T-helper 1 cell treated with Interleukin-12 subunit alpha and Interleukin-12 subunit beta and Interleukin-4 antibody, amounts not matched to agents 30 μg/mL and 1 μg/mL, for 36 hours (primary cell): Measurements from ENCODE around the gene EPGN.
"Not testable (repeated sequence)": the region's sequence is repeated elsewhere in the genome, so short reads cannot be mapped to it uniquely, and the experiment has no call there.

Experiments used
- H3K27ac Mint-ChIP-seq: one replicate; pipeline ENCODE4 v1.8.0; 2021; ENCODE audit warnings: mild to moderate bottlenecking, mixed read lengths
- H3K27me3 Mint-ChIP-seq: one replicate; pipeline ENCODE4 v1.8.0; 2021; ENCODE audit warnings: low read depth, mixed read lengths
- H3K36me3 Mint-ChIP-seq: one replicate; pipeline ENCODE4 v1.8.0; 2021; ENCODE audit warnings: low read depth, mixed read lengths
- H3K4me1 Mint-ChIP-seq: one replicate; pipeline ENCODE4 v1.8.0; 2021; ENCODE audit warnings: low read depth, mixed read lengths
- H3K4me3 Mint-ChIP-seq: one replicate; pipeline ENCODE4 v1.8.0; 2021; ENCODE audit warnings: mild to moderate bottlenecking, moderate library complexity, mixed read lengths
- H3K9me3 Mint-ChIP-seq: one replicate; pipeline ENCODE4 v1.8.0; 2021; ENCODE audit warnings: mixed read lengths

The EPGN gene

GRCh38 chr4:74339501-74339900 is 31.2 kb downstream of the EPGN start:
- H3K4me3 Mint-ChIP-seq, result no peak overlapping the region
- H3K36me3 Mint-ChIP-seq, result no peaks in the 10 kb centered on the region
- H3K9me3 Mint-ChIP-seq, result peaks cover 21% of the 10 kb centered on the region
- no peaks in the 10 kb centered on the region for H3K4me1 Mint-ChIP-seq
- no peak overlapping the region for H3K27ac Mint-ChIP-seq
- H3K27me3 Mint-ChIP-seq, result no peaks in the 10 kb centered on the region

GRCh38 chr4:74340421-74340820 is 32.2 kb downstream of the EPGN start:
- peaks cover 23% of the 10 kb centered on the region for H3K9me3 Mint-ChIP-seq
- H3K36me3 Mint-ChIP-seq, H3K27ac Mint-ChIP-seq, H3K4me1 Mint-ChIP-seq, H3K27me3 Mint-ChIP-seq, H3K4me3 Mint-ChIP-seq: not testable (repeated sequence)

- Mint-ChIP-seq H3K4me3 (no peak overlapping the region), H3K27ac (no peak overlapping the region), H3K4me1 (no peaks in the 10 kb centered on the region), H3K27me3 (no peaks in the 10 kb centered on the region), H3K9me3 (peaks cover 23% of the 10 kb centered on the region), H3K36me3 (no peaks in the 10 kb centered on the region)
Observed at GRCh38 chr4:74344031-74344430, 35.8 kb downstream of the EPGN start.

GRCh38 chr4:74353858-74354257 is 45.6 kb downstream of the EPGN start:
- peaks cover 9% of the 10 kb centered on the region for H3K27me3 Mint-ChIP-seq
- H3K9me3 Mint-ChIP-seq, result no peaks in the 10 kb centered on the region
- no peaks in the 10 kb centered on the region for H3K36me3 Mint-ChIP-seq
- no peak overlapping the region for H3K27ac Mint-ChIP-seq
- no peak overlapping the region for H3K4me3 Mint-ChIP-seq
- peaks cover 1% of the 10 kb centered on the region for H3K4me1 Mint-ChIP-seq

GRCh38 chr4:74357965-74358364 is 49.7 kb downstream of the EPGN start:
- Mint-ChIP-seq H3K9me3 (no peaks in the 10 kb centered on the region), H3K4me1 (peaks cover 1% of the 10 kb centered on the region), H3K4me3 (no peak overlapping the region), H3K36me3 (no peaks in the 10 kb centered on the region), H3K27me3 (peaks cover 11% of the 10 kb centered on the region), H3K27ac (no peak overlapping the region)

GRCh38 chr4:74361671-74362070 is 53.4 kb downstream of the EPGN start:
- Mint-ChIP-seq H3K9me3 (no peaks in the 10 kb centered on the region), H3K27me3 (peaks cover 32% of the 10 kb centered on the region), H3K4me1 (peaks cover 9% of the 10 kb centered on the region), H3K36me3 (no peaks in the 10 kb centered on the region), H3K27ac (no peak overlapping the region), H3K4me3 (no peak overlapping the region)

- no peaks in the 10 kb centered on the region for H3K36me3 Mint-ChIP-seq
- H3K27me3 Mint-ChIP-seq, result peaks cover 37% of the 10 kb centered on the region
- H3K27ac Mint-ChIP-seq, result no peak overlapping the region
- no peak overlapping the region for H3K4me3 Mint-ChIP-seq
- peaks cover 9% of the 10 kb centered on the region for H3K4me1 Mint-ChIP-seq
- no peaks in the 10 kb centered on the region for H3K9me3 Mint-ChIP-seq
Observed at GRCh38 chr4:74362347-74362746, 54.1 kb downstream of the EPGN start.

- Mint-ChIP-seq H3K27ac (no peak overlapping the region), H3K9me3 (no peaks in the 10 kb centered on the region), H3K36me3 (no peaks in the 10 kb centered on the region), H3K27me3 (peaks cover 37% of the 10 kb centered on the region), H3K4me3 (peak overlapping the region; percentile 66), H3K4me1 (peaks cover 9% of the 10 kb centered on the region)
Observed at GRCh38 chr4:74364256-74364651, 56.0 kb downstream of the EPGN start.

- Mint-ChIP-seq H3K36me3 (no peaks in the 10 kb centered on the region), H3K4me1 (peaks cover 9% of the 10 kb centered on the region), H3K27me3 (peaks cover 37% of the 10 kb centered on the region)
Observed at GRCh38 chr4:74364652-74365491, 56.6 kb downstream of the EPGN start, which contains the start of gene EREG. EREG (plus strand) TSS chr4:74365145; CDS start chr4:74365309, 164 bp downstream.

GRCh38 chr4:74365761-74366160 is 57.5 kb downstream of the EPGN start:
- Mint-ChIP-seq H3K9me3 (no peaks in the 10 kb centered on the region), H3K27me3 (peaks cover 37% of the 10 kb centered on the region), H3K27ac (no peak overlapping the region), H3K4me3 (no peak overlapping the region), H3K4me1 (peaks cover 9% of the 10 kb centered on the region), H3K36me3 (no peaks in the 10 kb centered on the region)

More at GRCh38 chr4:74364652-74365491, 56.6 kb downstream of the EPGN start, which contains the start of gene EREG:
- Mint-ChIP-seq H3K9me3 (no peaks in the 10 kb centered on the region), H3K4me3 (peak within 1 kb of the TSS; percentile 66), H3K27ac (no peak within 1 kb of the TSS)
